B cell (primary cell): Measurements from ENCODE around the gene CEACAM3. TPM values are rescaled to one million over a fixed set of nuclear protein-coding genes. Genes with fewer than 3 reads are reported as not detected.

Experiments
- ATAC-seq: fragments of 200-7000 bp; cut with Tn5 transposase; one replicate; pipeline ENCODE4 v1.10.0; 2021; ENCODE audit warnings: low read depth, mild to moderate bottlenecking, moderate number of reproducible peaks, moderate library complexity
- CTCF ChIA-PET: fragments of 350-600 bp; sonication (Branson Sonifier 250); formaldehyde crosslinking; loops from one replicate; lab custom pipeline; 2021; ENCODE audit warnings: antibody characterized with exemption, inconsistent platforms; lab: Charles Lee
- POLR2A ChIA-PET: fragments of 350-600 bp; sonication (Branson Sonifier 250); formaldehyde crosslinking; loops from one replicate; lab custom pipeline; 2021; ENCODE audit warnings: antibody characterized with exemption; lab: Charles Lee
- DNase-seq: peaks from one replicate; pipeline ENCODE4 v3.0.0; 2013
- H2AFZ ChIP-seq: 2 replicates; pipeline ENCODE4 v1.6.1; 2012; ENCODE audit warnings: mild to moderate bottlenecking, low read depth, low read length; ENCODE audit not compliant: insufficient read depth, poor library complexity, severe bottlenecking
- H3K27ac ChIP-seq, 2 donors: 1 replicate in 1 of 2; 2 replicates in 1 of 2; pipeline ENCODE4 v1.5.1; 2012 to 2013; ENCODE audit warnings: low read length in 2 of 2, mild to moderate bottlenecking in 2 of 2, moderate library complexity in 1 of 2
- H3K27me3 ChIP-seq, 4 experiments: fragments of 200-600 bp in 1 of 4; sonication (generic) in 1 of 4; replicated peaks in 1 of 4; 1 replicate in 2 of 4; 2 replicates in 2 of 4; pipeline versions ENCODE4 v1.6.1 to v1.7.0; 2013 to 2016; ENCODE audit warnings: low read length in 3 of 4, mild to moderate bottlenecking in 2 of 4, mixed read lengths in 1 of 4, moderate library complexity in 1 of 4; ENCODE audit not compliant: insufficient read depth in 4 of 4, control insufficient read depth in 3 of 4; ENCODE audit errors: control extremely low read depth in 1 of 4
- H3K36me3 ChIP-seq, 2 experiments: replicated peaks in 1 of 2; 1 replicate in 1 of 2; 2 replicates in 1 of 2; pipeline versions ENCODE4 v1.6.1 to v1.7.1; 2013; ENCODE audit warnings: low read length in 1 of 2; ENCODE audit not compliant: insufficient read depth in 2 of 2, control insufficient read depth in 1 of 2; ENCODE audit errors: control extremely low read depth in 1 of 2, extremely low read depth in 1 of 2
- H3K4me1 ChIP-seq, 2 donors: fragments of 200-600 bp in 1 of 2; sonication (generic) in 1 of 2; 1 replicate in 1 of 2; 2 replicates in 1 of 2; pipeline versions ENCODE4 v1.5.1 to v1.6.1; 2013 to 2017; ENCODE audit warnings: low read length in 2 of 2; ENCODE audit not compliant: control insufficient read depth in 2 of 2, insufficient read depth in 2 of 2
- H3K4me2 ChIP-seq: replicated peaks from 2 replicates; pipeline ENCODE3; 2012; ENCODE audit warnings: mild to moderate bottlenecking, low read depth, low read length; ENCODE audit not compliant: poor library complexity, severe bottlenecking
- H3K4me3 ChIP-seq, 5 experiments: fragments of 200-600 bp in 1 of 5; sonication (generic) in 1 of 5; 1 replicate in 3 of 5; 2 replicates in 2 of 5; pipeline versions ENCODE4 v1.5.1 to v1.7.0; 2011 to 2016; ENCODE audit warnings: low read length in 4 of 5, mild to moderate bottlenecking in 4 of 5, low read depth in 2 of 5, control low read depth in 1 of 5, moderate library complexity in 1 of 5; ENCODE audit not compliant: insufficient read depth in 1 of 5; ENCODE audit errors: control extremely low read depth in 1 of 5, extremely low read depth in 1 of 5
- H3K79me2 ChIP-seq: fragments of 200-600 bp; sonication (generic); one replicate; pipeline ENCODE4 v1.6.0; 2016; ENCODE audit warnings: low read length; ENCODE audit not compliant: control insufficient read depth, insufficient read depth
- H3K9ac ChIP-seq: fragments of 200-600 bp; sonication (generic); 2 replicates; pipeline ENCODE4 v1.6.1; 2017; ENCODE audit warnings: mild to moderate bottlenecking, low read length, moderate library complexity
- H3K9me3 ChIP-seq, 3 donors: one replicate each; pipeline versions ENCODE4 v1.6.1 to v1.7.1; 2013; ENCODE audit warnings: low read length in 2 of 3; ENCODE audit not compliant: control insufficient read depth in 2 of 3, insufficient read depth in 1 of 3; ENCODE audit errors: control extremely low read depth in 1 of 3
- H4K20me1 ChIP-seq: 2 replicates; pipeline ENCODE4 v1.6.0; 2012; ENCODE audit warnings: mild to moderate bottlenecking, low read length; ENCODE audit not compliant: insufficient read depth, control insufficient read depth, poor library complexity, severe bottlenecking
- H3K27ac Mint-ChIP-seq: one replicate; pipeline ENCODE4 v1.8.0; 2021; ENCODE audit warnings: mixed read lengths
- H3K27me3 Mint-ChIP-seq: one replicate; pipeline ENCODE4 v1.8.0; 2021; ENCODE audit warnings: mixed read lengths
- H3K4me1 Mint-ChIP-seq: one replicate; pipeline ENCODE4 v1.8.0; 2021; ENCODE audit warnings: mixed read lengths
- H3K4me3 Mint-ChIP-seq: one replicate; pipeline ENCODE4 v1.8.0; 2021; ENCODE audit warnings: mixed read lengths
- H3K9me3 Mint-ChIP-seq: one replicate; pipeline ENCODE4 v1.8.0; 2022; ENCODE audit warnings: mixed read lengths; ENCODE audit not compliant: insufficient read depth
- EZH2 ChIP-seq: IDR thresholded peaks from 2 replicates; pipeline ENCODE4 v1.6.1; 2012; ENCODE audit warnings: borderline replicate concordance, low read depth, mild to moderate bottlenecking, moderate library complexity, low read length; ENCODE audit not compliant: insufficient read depth, poor library complexity, severe bottlenecking
- WGBS: methylation state at CpG from one replicate; pipeline ENCODE4 v1.1.5; 2013; ENCODE audit warnings: missing lambda C conversion rate; ENCODE audit not compliant: insufficient coverage; 5-methylcytosine and 5-hydroxymethylcytosine counted together
- intact Hi-C: fragments of 100-400 bp; cut with micrococcal nuclease; formaldehyde crosslinking; loops from one replicate; pipeline ENCODE4 v1.10.0; 2022
- polyA plus RNA-seq: library from polyadenylated mRNA; depleted of rRNA; stranded (reverse); fragments of >200 nt; gene quantifications from 2 replicates; pipeline ENCODE4 v1.2.3, GENCODE V29; 2012
- total RNA-seq, 2 donors: library from RNA; stranded (reverse); fragments of 120-200 nt in 1 of 2; gene quantifications; 1 replicate in 1 of 2; 2 replicates in 1 of 2; pipeline versions ENCODE4 v1.2.3 to v1.2.4, GENCODE V29; 2013 to 2022
- TF ChIP-seq, protein P1 (sequence below): fragments of 200-600 bp; IDR thresholded peaks from one replicate; pipeline ENCODE4 v1.8.0; 2022; ENCODE audit warnings: antibody characterized with exemption, mild to moderate bottlenecking

CEACAM3 gene
- total and polyA plus RNA-seq, 2 donors (not counting 1 experiment from before 2014, with no cell fraction given): not detected

- no peaks in the 10 kb centered on the region for H3K4me1 Mint-ChIP-seq
- no peaks in the 10 kb centered on the region for H3K9me3 Mint-ChIP-seq
- DNase-seq (no peak), ATAC-seq (no peak)
- ChIA-PET CTCF (interaction anchor here (0.9 to 1.1 kb wide), 2 partner anchors 16 to 17 kb away, joined by 3 to 4 read pairs; no protein-coding TSS in a partner anchor), POLR2A (no interaction called here)
- H3K27me3 Mint-ChIP-seq: peaks cover 25% of the 10 kb centered on the region
- no peak overlapping the region for H3K4me3 Mint-ChIP-seq
- intact Hi-C loops: no loop called here
- no peak overlapping the region for H3K27ac Mint-ChIP-seq
- Histone ChIP-seq H3K9me3 (no peaks in the 10 kb centered on the region), H3K27ac (no peak overlapping the region), H4K20me1 (no peaks in the 10 kb centered on the region), H3K79me2 (no peaks in the 10 kb centered on the region), H3K9ac (no peak overlapping the region), H3K27me3 (peaks cover 0 to 4% (median 0%) of the 10 kb centered on the region in 4 experiments), H3K36me3 (no peaks in the 10 kb centered on the region), H2AFZ (no peak overlapping the region), H3K4me3 (no peak overlapping the region), H3K4me1 (no peaks in the 10 kb centered on the region), H3K4me2 (no peak overlapping the region)
- no CpG with 5 or more reads among the region's 4 CpGs for WGBS
- TF ChIP-seq EZH2: no peak
- TF ChIP-seq, protein P1, sequence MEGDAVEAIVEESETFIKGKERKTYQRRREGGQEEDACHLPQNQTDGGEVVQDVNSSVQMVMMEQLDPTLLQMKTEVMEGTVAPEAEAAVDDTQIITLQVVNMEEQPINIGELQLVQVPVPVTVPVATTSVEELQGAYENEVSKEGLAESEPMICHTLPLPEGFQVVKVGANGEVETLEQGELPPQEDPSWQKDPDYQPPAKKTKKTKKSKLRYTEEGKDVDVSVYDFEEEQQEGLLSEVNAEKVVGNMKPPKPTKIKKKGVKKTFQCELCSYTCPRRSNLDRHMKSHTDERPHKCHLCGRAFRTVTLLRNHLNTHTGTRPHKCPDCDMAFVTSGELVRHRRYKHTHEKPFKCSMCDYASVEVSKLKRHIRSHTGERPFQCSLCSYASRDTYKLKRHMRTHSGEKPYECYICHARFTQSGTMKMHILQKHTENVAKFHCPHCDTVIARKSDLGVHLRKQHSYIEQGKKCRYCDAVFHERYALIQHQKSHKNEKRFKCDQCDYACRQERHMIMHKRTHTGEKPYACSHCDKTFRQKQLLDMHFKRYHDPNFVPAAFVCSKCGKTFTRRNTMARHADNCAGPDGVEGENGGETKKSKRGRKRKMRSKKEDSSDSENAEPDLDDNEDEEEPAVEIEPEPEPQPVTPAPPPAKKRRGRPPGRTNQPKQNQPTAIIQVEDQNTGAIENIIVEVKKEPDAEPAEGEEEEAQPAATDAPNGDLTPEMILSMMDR: no peak
These were observed 26.8 kb upstream of the CEACAM3 start for GRCh38 chr19:41769608-41770007.

DNA sequence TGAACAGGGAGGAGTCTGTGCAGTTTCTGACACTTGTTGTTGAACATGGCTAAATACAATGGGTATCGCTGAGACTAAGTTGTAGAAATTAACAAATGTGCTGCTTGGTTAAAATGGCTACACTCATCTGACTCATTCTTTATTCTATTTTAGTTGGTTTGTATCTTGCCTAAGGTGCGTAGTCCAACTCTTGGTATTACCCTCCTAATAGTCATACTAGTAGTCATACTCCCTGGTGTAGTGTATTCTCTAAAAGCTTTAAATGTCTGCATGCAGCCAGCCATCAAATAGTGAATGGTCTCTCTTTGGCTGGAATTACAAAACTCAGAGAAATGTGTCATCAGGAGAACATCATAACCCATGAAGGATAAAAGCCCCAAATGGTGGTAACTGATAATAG lies 25.0 kb upstream of the CEACAM3 start:
- Mint-ChIP-seq H3K27ac (no peak overlapping the region), H3K4me1 (no peaks in the 10 kb centered on the region), H3K27me3 (peaks cover 16% of the 10 kb centered on the region), H3K4me3 (no peak overlapping the region), H3K9me3 (no peaks in the 10 kb centered on the region)
- no peak overlapping the region for H2AFZ ChIP-seq
- H3K9me3 ChIP-seq: no peaks in the 10 kb centered on the region
- ChIA-PET CTCF (interaction anchor here (0.5 to 3.6 kb wide), 3 partner anchors 9 to 64 kb away, joined by 3 to 21 read pairs (median 6); partner anchors contain the start of gene CEACAM6), POLR2A (no interaction called here)
- no CpG with 5 or more reads among the region's 2 CpGs for WGBS
- H3K4me3 ChIP-seq: no peak overlapping the region
- no peaks in the 10 kb centered on the region for H3K79me2 ChIP-seq
- ATAC-seq (no peak), DNase-seq (no peak)
- no peaks in the 10 kb centered on the region for H4K20me1 ChIP-seq
- TF ChIP-seq EZH2: no peak
- TF ChIP-seq, protein P1: no peak
- H3K27me3 ChIP-seq: no peaks in the 10 kb centered on the region
- H3K4me2 ChIP-seq: no peak overlapping the region
- H3K36me3 ChIP-seq: no peaks in the 10 kb centered on the region
- no peak overlapping the region for H3K9ac ChIP-seq
- no peaks in the 10 kb centered on the region for H3K4me1 ChIP-seq
- no peak overlapping the region for H3K27ac ChIP-seq
- intact Hi-C loops: no loop called here
